AG04449 (cell line): Measurements from ENCODE around the gene PML.

Source experiments
- CTCF ChIA-PET: fragments of 350-600 bp; formaldehyde crosslinking; extraction: SDS; loops from one replicate; lab custom pipeline; 2021; ENCODE audit warnings: antibody characterized with exemption; lab: Yijun Ruan, JAX
- POLR2A ChIA-PET: fragments of 400-600, 350-600 bp; formaldehyde crosslinking; extraction: SDS; loops from one replicate; lab custom pipeline; 2020; ENCODE audit warnings: antibody characterized with exemption, inconsistent platforms; lab: Yijun Ruan, JAX
- DNase-seq: peaks from one replicate; pipeline ENCODE4 v3.0.0-alpha.2; 2010; ENCODE audit warnings: low read depth, low spot score
- H3K4me3 ChIP-seq: 2 replicates; pipeline ENCODE4 v1.5.1; 2011; ENCODE audit warnings: low read depth, mild to moderate bottlenecking, control low read depth, low read length
- TF ChIP-seq, protein P1 (sequence below): IDR thresholded peaks from one replicate; pipeline ENCODE4 v1.5.1; 2011; ENCODE audit warnings: mild to moderate bottlenecking, moderate library complexity, low read length, control low read depth, inconsistent platforms; ENCODE audit not compliant: insufficient read depth; ENCODE audit errors: missing control alignments

PML gene

GRCh38 chr15:74042603-74043424, 48.3 kb downstream of the PML start:
- TF ChIP-seq, protein P1, sequence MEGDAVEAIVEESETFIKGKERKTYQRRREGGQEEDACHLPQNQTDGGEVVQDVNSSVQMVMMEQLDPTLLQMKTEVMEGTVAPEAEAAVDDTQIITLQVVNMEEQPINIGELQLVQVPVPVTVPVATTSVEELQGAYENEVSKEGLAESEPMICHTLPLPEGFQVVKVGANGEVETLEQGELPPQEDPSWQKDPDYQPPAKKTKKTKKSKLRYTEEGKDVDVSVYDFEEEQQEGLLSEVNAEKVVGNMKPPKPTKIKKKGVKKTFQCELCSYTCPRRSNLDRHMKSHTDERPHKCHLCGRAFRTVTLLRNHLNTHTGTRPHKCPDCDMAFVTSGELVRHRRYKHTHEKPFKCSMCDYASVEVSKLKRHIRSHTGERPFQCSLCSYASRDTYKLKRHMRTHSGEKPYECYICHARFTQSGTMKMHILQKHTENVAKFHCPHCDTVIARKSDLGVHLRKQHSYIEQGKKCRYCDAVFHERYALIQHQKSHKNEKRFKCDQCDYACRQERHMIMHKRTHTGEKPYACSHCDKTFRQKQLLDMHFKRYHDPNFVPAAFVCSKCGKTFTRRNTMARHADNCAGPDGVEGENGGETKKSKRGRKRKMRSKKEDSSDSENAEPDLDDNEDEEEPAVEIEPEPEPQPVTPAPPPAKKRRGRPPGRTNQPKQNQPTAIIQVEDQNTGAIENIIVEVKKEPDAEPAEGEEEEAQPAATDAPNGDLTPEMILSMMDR: no peak
- ChIA-PET CTCF (interaction anchor here (1.3 to 25.5 kb wide), 5 partner anchors 8 to 276 kb away, joined by 6 to 554 read pairs (median 232); no protein-coding TSS in a partner anchor), POLR2A (no interaction called here)
- DNase-seq: no peak
- H3K4me3 ChIP-seq: no peak overlapping the region

- TF ChIP-seq, protein P1: no peak
- ChIA-PET CTCF (interaction anchor here (0.6 to 25.5 kb wide), 7 partner anchors 7 to 275 kb away, joined by 3 to 554 read pairs (median 87); no protein-coding TSS in a partner anchor), POLR2A (no interaction called here)
- no peak for DNase-seq
- no peak overlapping the region for H3K4me3 ChIP-seq
Observed at GRCh38 chr15:74043425-74044266, 49.1 kb downstream of the PML start.

DNA sequence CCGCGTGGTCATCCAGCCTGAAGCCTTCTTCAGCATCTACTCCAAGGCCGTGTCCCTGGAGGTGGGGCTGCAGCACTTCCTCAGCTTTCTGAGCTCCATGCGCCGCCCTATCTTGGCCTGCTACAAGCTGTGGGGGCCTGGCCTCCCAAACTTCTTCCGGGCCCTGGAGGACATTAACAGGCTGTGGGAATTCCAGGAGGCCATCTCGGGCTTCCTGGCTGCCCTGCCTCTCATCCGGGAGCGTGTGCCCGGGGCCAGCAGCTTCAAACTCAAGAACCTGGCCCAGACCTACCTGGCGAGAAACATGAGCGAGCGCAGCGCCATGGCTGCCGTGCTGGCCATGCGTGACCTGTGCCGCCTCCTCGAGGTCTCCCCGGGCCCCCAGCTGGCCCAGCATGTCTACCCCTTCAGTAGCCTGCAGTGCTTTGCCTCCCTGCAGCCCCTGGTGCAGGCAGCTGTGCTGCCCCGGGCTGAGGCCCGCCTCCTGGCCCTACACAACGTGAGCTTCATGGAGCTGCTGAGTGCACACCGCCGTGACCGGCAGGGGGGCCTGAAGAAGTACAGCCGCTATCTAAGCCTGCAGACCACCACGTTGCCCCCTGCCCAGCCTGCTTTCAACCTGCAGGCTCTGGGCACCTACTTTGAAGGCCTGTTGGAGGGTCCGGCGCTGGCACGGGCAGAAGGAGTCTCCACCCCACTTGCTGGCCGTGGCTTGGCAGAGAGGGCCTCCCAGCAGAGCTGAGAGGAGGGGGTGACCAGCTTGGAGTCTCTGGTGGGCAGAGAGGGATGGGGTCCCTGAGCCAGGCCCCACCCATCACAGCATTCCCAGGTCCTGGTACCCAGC, 50.0 kb downstream of the PML start:
- H3K4me3 ChIP-seq: no peak overlapping the region
- DNase-seq: no peak
- TF ChIP-seq, protein P1: no peak
- ChIA-PET CTCF (interaction anchor here (0.6 to 25.5 kb wide), 10 partner anchors 5 to 275 kb away, joined by 3 to 554 read pairs (median 46); no protein-coding TSS in a partner anchor), POLR2A (no interaction called here)

DNA sequence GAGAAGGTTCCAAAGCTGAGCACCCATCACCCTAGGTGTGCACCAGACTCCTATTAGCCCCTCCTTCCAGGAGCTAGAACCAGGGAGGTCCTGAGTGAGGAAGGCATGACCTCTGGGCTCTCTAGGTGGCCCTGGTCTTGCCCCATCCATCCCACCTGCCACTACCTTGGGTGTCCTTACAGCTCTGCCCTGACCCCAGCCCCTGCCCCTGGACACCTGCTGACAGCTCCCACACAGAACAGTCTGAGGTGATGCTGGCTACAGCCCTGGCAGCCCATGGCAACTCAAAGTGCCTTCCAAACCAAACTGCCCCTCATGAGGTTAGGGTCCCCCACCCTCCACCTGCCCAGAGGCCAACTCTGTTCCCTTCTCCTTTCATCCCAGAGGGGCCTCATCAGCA, 50.7 kb downstream of the PML start:
- ChIA-PET POLR2A (no interaction called here), CTCF (interaction anchor here (0.7 to 25.5 kb wide), 11 partner anchors 5 to 274 kb away, joined by 3 to 554 read pairs (median 4); no protein-coding TSS in a partner anchor)
- no peak for DNase-seq
- H3K4me3 ChIP-seq: no peak overlapping the region
- TF ChIP-seq, protein P1: no peak

DNA sequence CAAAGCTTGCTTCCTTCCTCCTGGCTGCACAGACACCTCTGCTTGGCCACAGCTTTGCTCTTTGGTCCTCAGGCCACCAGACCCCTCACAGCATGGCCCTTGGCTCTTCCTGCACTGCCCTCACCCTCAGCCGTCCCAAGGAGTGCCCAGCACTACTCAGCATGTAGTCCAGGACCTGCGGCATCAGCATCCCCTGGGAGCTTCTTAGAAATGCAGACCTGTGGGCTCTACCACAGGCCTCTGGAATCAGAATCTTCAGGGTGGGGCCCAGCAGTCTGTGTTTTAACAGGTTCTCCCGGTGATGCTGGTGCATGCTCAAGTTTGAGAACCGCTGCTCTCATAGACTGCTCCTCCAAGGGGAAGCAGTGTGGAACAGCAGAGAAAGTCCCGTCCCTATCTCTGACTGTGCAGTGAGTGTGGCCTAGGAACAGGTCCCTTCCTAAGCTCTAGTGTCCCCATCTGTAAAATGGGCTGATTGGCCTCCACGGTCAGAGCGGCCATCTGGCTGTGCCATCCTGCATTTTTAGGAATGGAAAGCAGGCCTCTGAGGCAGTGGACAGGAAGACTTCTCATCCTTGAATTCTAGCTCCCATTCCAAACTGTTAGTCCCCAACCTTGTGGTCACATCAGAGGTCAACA, 51.2 kb downstream of the PML start:
- no peak overlapping the region for H3K4me3 ChIP-seq
- TF ChIP-seq, protein P1: no peak
- no peak for DNase-seq
- CTCF ChIA-PET: interaction anchor here (0.7 to 25.5 kb wide), 11 partner anchors 5 to 273 kb away, joined by 3 to 554 read pairs (median 7); no protein-coding TSS in a partner anchor
- POLR2A ChIA-PET: no interaction called here
